Fibroblast of mammary gland (primary cell): ENCODE data around the gene CDK15.

ENCODE experiments used
- DNase-seq: peaks from one replicate; pipeline ENCODE4 v3.0.0-alpha.2; 2010; ENCODE audit warnings: low read depth
- H3K4me3 ChIP-seq: 2 replicates; pipeline ENCODE4 v1.5.1; 2011; ENCODE audit warnings: low read depth, mild to moderate bottlenecking, low read length, moderate library complexity; ENCODE audit not compliant: control insufficient read depth
- TF ChIP-seq, protein P1 (sequence below): conservative IDR thresholded peaks from 2 replicates; pipeline ENCODE4 v1.5.1; 2011; ENCODE audit warnings: low read depth, low read length, inconsistent platforms; ENCODE audit not compliant: control insufficient read depth, insufficient read depth

CDK15 gene

DNA sequence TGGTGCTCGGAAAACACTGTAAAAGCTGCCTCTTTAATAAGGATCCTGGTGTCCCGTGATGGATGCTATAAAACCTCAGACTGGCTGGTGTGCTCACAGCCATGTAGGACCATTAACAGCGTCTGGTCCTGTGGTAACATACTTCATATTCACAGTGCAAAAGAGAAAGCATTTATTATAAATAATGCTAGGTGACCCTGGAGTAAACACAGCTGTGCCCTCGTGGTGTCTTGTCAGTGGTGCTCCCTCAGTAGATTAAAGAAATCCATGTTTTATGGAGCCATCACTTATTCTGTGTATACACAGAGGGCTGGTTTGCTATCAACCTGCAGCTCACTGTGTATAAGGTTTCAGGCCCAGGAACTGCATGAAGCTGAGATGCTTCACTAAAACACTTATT is 106.9 kb downstream of the CDK15 start:
- no peak for DNase-seq
- H3K4me3 ChIP-seq: no peak overlapping the region
- TF ChIP-seq, protein P1, sequence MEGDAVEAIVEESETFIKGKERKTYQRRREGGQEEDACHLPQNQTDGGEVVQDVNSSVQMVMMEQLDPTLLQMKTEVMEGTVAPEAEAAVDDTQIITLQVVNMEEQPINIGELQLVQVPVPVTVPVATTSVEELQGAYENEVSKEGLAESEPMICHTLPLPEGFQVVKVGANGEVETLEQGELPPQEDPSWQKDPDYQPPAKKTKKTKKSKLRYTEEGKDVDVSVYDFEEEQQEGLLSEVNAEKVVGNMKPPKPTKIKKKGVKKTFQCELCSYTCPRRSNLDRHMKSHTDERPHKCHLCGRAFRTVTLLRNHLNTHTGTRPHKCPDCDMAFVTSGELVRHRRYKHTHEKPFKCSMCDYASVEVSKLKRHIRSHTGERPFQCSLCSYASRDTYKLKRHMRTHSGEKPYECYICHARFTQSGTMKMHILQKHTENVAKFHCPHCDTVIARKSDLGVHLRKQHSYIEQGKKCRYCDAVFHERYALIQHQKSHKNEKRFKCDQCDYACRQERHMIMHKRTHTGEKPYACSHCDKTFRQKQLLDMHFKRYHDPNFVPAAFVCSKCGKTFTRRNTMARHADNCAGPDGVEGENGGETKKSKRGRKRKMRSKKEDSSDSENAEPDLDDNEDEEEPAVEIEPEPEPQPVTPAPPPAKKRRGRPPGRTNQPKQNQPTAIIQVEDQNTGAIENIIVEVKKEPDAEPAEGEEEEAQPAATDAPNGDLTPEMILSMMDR: no peak

DNA sequence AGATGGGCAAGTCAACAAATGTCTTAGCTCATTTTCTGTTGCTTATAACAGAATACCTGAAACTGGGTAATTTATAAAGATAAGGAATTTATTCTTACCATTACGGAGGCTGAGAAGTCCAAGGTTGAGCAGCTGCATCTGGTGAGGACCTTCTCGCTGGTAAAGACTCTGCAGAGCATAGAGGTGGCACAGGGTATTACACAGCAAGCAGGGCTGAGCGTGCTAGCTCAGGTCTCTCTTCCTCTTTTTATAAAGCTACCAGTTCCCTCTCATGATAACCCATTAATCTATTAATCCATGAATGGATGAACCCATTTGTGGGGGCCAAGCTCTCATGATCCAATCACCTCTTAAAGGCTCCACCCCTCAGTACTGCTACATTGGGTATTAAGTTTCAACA is 109.1 kb downstream of the CDK15 start:
- TF ChIP-seq, protein P1: no peak
- no peak for DNase-seq
- H3K4me3 ChIP-seq: no peak overlapping the region

DNA sequence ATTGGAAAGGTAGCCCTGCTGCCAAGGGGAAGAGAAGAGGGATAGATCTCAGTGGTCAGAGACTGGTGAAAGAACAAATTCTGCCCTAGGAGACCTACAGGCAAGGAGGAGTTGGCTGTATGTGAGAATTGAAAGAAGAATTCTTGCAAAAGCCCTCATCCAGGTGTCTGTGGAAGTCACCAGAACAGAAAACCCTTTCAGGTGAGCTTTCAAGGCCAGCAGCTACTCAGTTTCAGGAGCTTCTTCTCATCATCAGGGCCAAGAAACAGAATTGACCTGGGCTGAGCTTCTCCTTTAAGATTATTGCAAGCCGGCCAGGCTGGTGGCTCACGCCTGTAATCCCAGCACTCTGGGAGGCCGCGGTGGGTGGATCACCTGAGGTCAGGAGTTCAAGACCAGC is 110.2 kb downstream of the CDK15 start:
- H3K4me3 ChIP-seq: no peak overlapping the region
- TF ChIP-seq, protein P1: no peak
- no peak for DNase-seq

DNA sequence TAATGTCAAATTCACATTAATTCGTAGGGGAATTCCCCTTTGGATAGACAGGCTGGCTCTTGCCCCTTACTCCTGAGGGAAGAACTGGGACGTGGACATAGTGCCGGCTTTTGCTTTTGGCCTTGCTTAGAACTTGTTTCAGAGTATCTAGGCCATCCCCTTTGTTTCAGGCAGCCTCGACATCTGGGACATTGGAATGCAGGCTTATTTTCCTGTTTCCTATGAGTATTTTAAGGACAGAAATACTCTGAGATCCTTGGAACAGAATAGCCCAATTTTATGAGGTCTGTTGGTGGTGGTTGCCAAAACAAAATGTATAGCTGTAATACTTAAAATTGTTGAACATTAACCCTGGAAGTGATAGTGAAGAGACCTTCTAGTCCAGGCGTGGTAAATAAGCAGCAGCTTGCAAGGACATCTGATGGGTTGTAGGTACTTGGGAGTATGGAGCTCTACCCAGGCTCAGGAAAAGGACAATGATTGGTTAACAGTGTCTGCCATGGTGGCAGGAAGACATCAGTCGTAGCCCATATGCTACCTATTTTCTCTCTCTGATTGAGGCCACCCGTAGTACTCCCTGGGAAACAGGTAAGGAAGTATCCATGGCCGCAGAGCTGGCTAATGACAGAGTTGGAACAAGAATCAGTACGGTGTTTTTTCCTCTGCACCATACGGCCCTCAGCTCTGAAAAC is 112.4 kb downstream of the CDK15 start:
- DNase-seq: no peak
- TF ChIP-seq, protein P1: no peak
- no peak overlapping the region for H3K4me3 ChIP-seq

DNA sequence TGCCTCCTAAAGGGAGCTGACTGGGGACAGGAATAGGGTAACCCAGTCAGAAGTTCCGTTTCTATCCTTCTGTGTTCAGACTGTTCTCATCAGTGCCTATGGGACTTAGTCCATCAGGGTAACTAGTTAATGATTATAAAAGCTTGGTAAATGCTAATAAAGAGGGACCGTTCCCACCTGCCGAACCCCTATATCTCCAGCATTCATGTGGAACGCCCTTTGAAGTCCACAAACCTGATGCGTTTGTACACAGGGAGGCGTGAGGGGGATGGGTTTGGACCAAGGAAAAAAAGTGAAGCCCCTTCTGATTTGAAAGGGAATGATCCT is 112.9 kb downstream of the CDK15 start:
- DNase-seq: no peak
- no peak overlapping the region for H3K4me3 ChIP-seq
- TF ChIP-seq, protein P1: no peak

DNA sequence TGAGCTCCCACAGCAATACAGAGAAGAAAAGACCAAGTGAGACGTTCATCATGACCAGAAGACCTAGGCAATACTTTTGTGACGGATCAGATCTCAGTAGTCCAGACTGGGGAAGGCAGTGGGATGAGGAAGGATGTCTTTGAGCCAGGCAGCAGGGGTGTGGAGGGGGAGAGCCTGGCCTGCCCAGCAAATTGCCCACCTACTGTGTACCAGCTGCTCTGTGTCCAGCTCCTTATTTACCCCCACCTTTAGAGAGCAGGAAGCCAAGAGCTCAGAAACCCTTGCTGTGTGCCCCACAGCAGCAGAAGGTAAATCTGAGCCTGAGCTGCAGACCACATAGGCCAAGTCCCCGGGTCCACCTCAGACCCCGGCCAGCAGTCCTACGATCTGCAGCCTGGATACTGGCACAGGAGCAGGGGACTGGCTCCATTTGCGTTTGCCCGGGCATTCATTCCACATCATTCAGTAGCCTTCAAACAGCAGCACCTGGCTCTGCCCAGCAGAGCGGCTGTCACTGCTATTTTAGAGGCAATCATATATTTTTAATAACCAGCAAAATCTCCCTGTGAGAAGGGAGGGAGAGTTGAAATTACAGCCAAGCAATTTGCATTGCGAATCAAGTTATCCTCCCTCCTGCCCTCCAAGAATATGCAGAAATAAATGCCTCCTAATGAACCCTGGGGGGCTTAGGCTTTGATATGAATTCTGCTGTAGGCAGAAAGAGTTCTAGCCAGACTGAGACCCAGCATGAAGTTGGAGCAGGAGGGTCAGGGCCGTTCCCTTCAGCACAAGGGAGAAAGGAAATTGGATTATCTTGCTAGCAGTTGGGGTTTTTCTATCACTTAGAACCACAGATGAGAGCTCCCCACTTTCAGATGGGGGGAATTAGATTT is 117.3 kb downstream of the CDK15 start:
- DNase-seq: no peak
- TF ChIP-seq, protein P1: no peak
- H3K4me3 ChIP-seq: no peak overlapping the region

DNA sequence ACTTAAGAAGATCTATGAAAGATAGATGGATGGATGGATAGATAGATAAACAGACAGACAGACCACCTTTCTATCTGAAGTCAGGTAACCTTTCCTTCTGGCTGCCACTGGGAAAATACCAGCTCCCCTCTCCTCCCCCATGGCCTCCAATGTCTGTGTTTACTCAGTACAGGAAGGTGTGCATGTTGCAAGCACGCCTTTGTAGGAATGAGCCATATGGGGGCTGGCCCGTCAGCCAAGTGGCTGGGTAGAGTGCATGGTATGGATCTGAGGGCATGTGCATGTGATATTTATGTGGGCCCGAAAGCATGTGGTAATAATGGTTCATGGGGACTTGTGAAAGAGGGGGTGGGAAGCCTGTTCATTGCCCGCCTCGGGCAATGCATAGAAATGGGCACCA is 118.1 kb downstream of the CDK15 start:
- no peak overlapping the region for H3K4me3 ChIP-seq
- TF ChIP-seq, protein P1: no peak
- no peak for DNase-seq
